ENCODE results near the gene MAMLD1.
A peak's percentile ranks its signal among the peaks of the same experiment; 100 is the strongest.

Gene MAMLD1

GRCh38 chrX:150543230-150544155, 180.4 kb downstream of the MAMLD1 start:
- no peak for DNase-seq

- DNase-seq, result no peak
Measured at GRCh38 chrX:150544222-150544787, 181.2 kb downstream of the MAMLD1 start.

GRCh38 chrX:150544835-150545770, 182.0 kb downstream of the MAMLD1 start:
- DNase-seq, result no peak

- no peak for DNase-seq
Measured at GRCh38 chrX:150546711-150547153, 183.6 kb downstream of the MAMLD1 start.

- DNase-seq, result peak; percentile 66
Measured at GRCh38 chrX:150547375-150548115, 184.4 kb downstream of the MAMLD1 start.

- no peak for DNase-seq
Measured at GRCh38 chrX:150548251-150548650, 185.1 kb downstream of the MAMLD1 start.

GRCh38 chrX:150548684-150549083, 185.6 kb downstream of the MAMLD1 start:
- DNase-seq, result no peak

GRCh38 chrX:150551963-150552362, 188.8 kb downstream of the MAMLD1 start:
- DNase-seq, result no peak

GRCh38 chrX:150558424-150558823, 195.3 kb downstream of the MAMLD1 start:
- no peak for DNase-seq
